ENCODE measurements around the gene KRI1.

DNA sequence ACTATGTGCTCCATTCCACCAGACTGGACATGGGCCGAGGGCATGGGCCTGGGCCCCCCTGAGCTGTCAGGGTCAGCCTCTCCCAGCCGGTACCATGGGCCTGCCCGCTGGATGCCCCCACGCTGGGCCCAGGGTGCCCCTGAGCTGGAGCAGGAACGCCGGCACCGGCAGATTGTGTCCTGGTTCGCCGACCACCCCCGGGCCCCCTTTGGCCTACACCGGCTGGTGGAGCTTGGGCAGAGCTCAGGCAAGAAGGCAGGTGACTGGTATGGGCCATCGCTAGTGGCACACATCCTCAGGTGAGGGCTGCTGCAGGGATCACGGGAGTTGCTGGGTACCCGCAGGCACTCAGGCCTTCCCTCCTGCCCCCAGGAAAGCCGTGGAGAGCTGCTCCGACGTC, 19.0 kb downstream of the KRI1 start:
- TF ChIP-seq POLR2A (IDR thresholded peaks at IDR 0.05): no peak
- no peak for TF ChIP-seq CTCF (IDR thresholded peaks at IDR 0.05)
- TF ChIP-seq EP300 (IDR thresholded peaks at IDR 0.05): no peak

All from gastroesophageal sphincter (tissue), 3 donors.